HG03039 (cell line): ENCODE measurements around the gene PTRH1.

Source experiments
- ATAC-seq: cut with Tn5 transposase; IDR thresholded peaks from one replicate; pipeline ENCODE4 v1.9.1; 2021; ENCODE audit warnings: mild to moderate bottlenecking, moderate library complexity; ENCODE audit not compliant: unreplicated experiment

Gene PTRH1

GRCh38 chr9:127721391-127721821, 5.9 kb upstream of the PTRH1 start:
- ATAC-seq: no peak

- ATAC-seq: no peak
Measured at GRCh38 chr9:127720865-127721227, 5.4 kb upstream of the PTRH1 start.

- no peak for ATAC-seq
Measured at GRCh38 chr9:127720031-127720864, 4.8 kb upstream of the PTRH1 start.

- ATAC-seq: no peak
Measured at GRCh38 chr9:127717766-127718165, 2.3 kb upstream of the PTRH1 start.

DNA sequence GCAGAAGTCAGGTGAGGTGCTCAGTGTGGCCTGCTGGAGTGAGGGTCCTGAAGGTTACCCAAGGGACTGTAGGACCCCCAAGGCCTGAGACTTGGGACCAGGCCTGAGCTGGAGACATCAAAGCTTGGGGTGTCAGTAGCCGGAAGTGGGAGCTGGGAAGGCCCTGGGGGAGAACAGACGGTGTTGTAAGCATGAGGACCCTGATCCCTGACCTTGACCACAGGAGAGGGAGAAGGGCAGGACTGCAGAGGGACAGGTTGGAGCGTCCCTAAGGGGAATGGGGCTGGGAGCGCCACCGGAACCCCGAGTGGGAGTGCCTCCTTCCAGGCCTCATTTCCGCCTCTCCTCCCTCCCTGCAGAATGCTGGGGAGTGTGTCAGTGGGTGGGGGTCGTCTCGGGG, 949 bp upstream of the PTRH1 start:
- no peak for ATAC-seq

DNA sequence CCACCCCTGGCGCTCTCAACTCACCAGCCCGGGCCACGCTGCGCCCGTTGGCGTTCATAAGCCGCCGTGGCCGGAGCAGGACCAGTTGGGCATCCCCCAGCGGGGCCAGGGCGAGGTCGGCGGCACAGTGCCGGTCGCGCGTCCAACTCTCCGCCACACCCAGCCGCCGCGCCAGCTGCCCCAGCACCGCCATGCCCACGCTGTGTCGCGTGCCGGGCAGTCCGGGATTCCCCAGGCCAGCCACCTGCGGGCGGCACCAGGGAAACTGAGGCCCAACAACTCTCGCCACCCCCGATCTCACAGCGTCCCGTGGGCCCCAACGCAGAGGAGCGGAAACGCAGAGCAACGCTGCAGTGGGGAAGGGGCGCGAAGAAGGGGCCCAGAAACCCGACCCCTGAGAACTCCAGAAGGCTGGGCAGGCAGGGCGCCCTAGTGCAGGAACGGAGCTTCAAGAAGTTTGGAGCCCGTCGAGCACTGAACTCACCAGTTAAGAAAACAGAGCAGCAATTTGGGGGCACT, 453 bp downstream of the PTRH1 start:
- ATAC-seq: no peak

DNA sequence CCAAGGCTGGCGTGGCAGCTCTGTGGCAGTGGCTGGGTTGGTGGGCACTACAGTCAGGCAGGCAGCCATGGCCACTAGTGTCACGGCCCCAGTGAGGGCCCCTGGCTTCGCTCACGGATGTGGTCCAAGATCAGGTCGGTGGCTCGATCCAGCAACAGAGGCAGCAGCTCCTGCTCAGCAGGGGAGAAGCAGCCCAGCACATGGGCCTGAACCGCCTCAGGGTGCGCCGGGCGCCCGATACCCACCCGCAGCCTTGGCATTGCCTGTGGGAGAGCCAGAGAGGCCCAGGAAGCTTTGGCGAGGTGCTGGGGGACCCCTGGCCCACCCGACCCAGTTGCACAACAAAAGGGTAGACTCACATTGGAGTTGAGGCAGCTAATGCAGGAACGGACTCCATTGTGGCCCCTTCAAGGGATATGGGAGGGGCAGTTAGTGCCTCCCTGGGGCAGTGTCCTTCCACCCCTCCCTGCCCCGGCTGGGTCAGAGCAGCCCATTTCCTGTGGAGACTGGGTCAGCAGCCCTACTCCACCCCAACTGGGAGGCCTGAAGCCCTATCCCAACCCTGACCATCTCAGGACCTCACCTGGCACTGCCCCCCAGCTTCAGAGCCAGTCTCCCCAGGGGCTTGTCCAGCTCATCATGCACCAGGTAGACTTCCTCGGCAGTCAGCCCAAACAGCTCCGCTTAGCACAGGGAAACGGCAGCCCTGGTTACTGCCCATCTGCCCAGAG, 1.3 kb downstream of the PTRH1 start:
- ATAC-seq: no peak

GRCh38 chr9:127712867-127713266, 2.6 kb downstream of the PTRH1 start:
- ATAC-seq: no peak

- no peak for ATAC-seq
Measured at GRCh38 chr9:127712371-127712770, 3.1 kb downstream of the PTRH1 start.

GRCh38 chr9:127711831-127712274, 3.6 kb downstream of the PTRH1 start:
- ATAC-seq: no peak

- ATAC-seq: no peak
Measured at GRCh38 chr9:127711226-127711701, 4.2 kb downstream of the PTRH1 start.

DNA sequence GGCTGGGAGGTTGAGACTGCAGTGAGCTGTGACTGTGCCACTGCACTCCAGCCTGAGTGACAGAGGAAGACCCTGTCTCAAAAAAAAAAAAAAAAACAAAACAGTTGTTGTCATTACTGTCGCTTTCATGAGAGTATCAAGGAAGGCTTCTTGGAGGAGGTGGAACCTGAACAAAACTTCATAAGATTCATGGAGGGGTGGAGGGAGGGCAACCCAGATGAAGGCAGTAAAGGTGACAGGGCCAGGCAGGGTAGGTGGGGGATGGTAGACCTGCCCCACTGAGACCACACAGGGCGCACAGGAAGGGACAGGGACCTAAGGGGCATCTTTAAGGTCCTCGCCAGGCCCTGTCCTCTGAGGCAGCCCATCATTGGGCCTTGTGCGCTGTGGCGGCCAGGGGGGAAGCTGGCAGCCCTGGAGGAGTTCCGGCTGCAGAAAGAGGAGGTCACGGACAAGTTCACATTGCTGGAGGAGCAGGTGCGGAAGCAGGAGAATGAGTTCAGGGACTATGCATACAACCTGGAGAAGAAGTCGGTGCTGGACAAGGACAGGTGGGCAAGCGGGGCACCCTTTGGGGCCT, 5.2 kb downstream of the PTRH1 start:
- no peak for ATAC-seq

GRCh38 chr9:127708952-127709587, 6.4 kb downstream of the PTRH1 start:
- no peak for ATAC-seq

- no peak for ATAC-seq
Measured at GRCh38 chr9:127707766-127708165, 7.7 kb downstream of the PTRH1 start.

DNA sequence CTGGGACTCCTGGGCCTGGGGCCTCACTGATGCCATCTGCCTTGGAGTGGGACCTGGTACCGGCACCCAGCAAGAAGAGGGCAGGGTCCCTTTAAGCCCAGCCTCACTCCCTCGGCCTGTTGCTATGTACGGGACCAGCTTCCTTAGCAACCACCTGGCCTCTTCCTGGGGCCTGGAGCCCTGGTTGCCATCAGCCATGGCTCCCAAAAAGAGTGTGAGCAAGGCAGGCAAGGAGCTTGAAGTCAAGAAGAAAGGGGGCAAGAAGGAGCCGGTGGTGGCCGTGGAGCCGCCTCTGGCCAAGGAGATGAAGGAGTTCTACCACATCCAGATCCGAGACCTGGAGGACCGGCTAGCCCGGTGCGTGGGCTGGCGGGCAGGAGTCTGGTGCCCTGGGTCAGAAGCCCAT, 8.6 kb downstream of the PTRH1 start, which contains the start of gene CFAP157:
Gene CFAP157, plus strand, starts transcription at position 153 of the 406 bp plus-strand sequence. Its CDS starts 44 bp downstream, at position 197.
- ATAC-seq: no peak

- no peak for ATAC-seq
Measured at GRCh38 chr9:127705577-127706379, 9.7 kb downstream of the PTRH1 start.

- no peak for ATAC-seq
Measured at GRCh38 chr9:127703289-127703946, 12.0 kb downstream of the PTRH1 start.

DNA sequence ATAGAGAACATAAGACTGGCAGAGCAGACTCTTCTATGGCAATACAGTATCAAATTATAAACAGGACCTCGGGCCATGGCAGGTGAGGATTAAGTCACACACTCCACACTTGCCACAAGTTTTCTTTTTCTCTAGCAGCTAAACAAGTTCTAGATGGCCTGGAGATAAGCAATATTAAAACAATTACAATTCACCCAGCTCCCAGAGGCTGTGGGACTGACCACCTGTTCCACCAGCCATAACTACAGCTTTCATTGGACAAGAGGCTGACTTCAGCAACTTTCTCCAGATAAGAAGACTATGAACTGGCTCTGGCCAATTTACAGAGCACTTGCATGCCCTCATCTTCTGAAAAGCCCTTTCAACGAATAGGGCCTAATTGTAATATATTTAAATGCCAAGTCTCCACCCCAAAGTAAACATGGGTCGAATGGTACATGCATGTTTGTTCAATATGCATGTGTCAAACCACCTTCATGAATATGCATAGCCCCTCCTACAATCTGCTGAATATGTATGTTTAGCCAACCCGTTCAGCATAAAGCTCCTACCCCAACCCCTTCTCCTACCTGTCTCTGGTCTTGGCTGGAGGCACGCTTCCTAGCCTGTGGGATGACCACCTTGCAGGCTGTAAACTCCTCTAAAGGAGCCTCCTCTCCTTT, 14.7 kb downstream of the PTRH1 start:
- ATAC-seq: no peak

GRCh38 chr9:127700140-127700539, 15.3 kb downstream of the PTRH1 start:
- ATAC-seq: no peak
